SIG-M5 (cell line): ENCODE measurements around the gene RPS6KB1.
"Not testable (repeated sequence)": the region's sequence is repeated elsewhere in the genome, so short reads cannot be mapped to it uniquely, and the experiment has no call there.

ENCODE experiments used
- DNase-seq: peaks from one replicate; lab custom pipeline; 2025; lab: John Stamatoyannopoulos, UW

The RPS6KB1 gene

DNA sequence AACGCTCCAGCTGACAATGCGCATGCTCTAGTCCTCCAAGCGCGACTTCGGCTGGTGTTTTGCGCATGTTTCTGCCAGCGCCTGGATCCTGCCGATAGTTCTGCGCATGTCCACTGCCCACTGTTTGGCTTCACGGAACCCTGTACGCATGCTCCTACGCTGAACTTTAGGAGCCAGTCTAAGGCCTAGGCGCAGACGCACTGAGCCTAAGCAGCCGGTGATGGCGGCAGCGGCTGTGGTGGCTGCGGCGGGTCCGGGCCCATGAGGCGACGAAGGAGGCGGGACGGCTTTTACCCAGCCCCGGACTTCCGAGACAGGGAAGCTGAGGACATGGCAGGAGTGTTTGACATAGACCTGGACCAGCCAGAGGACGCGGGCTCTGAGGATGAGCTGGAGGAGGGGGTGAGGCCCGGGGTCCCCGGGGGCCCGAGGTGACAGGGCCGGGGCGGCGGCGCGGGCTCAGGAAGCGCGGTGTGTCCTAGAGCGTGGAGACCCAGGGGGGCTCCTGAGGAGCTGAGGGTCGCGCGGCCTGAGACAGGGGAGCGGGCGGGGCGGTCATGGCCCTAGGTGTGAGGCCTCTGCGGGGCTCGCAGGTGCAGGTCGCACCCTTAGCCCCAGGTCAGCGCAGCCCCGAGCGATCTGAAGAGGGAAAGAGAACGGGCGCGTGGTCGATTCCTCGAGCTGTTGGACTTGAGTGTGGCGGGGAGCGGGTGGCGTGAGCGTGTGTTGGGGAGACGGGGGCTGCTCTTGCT is at the start of gene RPS6KB1, which contains the start of gene TUBD1:
Gene RPS6KB1 (plus strand): TSS at position 198 of the 752 bp plus-strand sequence. CDS start 64 bp downstream, at position 262.
Gene TUBD1 (minus strand): TSS at position 20 of the 752 bp plus-strand sequence. CDS start 1,941 bp downstream, outside the sequence.
- DNase-seq: peak; percentile 96

DNA sequence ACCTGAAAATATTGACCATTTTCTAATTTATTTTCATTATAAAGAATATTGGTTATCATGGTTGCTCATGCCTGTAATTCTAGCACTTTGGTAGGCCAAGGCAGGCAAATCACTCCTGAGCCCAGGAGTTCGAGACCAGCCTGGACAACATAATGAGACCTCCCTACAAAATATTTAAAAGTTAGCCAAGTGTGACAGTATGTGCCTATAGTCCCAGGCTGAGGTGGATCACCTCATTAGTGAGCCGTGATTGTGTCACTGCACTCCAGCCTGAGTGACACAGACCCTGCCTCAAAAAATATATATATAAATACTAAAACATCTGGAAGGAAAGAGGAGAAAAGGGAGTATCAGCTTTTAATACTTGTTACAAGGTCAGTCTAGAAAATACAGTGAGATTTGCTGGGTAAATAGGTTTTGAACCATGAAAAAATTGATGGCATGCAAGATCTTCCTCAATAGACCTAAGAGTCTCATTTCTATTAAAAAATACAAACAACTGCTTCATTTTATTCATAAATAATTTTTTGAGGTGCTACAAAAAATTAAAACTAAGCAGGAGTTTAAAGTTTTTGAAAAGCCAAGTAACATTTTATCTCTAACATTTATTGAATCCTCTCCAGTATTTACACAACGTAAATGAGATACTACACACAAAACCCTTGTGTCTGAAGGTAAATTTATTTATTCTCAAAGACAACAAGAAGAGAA is 47.9 kb upstream of the RPS6KB1 start:
- DNase-seq: no peak

DNA sequence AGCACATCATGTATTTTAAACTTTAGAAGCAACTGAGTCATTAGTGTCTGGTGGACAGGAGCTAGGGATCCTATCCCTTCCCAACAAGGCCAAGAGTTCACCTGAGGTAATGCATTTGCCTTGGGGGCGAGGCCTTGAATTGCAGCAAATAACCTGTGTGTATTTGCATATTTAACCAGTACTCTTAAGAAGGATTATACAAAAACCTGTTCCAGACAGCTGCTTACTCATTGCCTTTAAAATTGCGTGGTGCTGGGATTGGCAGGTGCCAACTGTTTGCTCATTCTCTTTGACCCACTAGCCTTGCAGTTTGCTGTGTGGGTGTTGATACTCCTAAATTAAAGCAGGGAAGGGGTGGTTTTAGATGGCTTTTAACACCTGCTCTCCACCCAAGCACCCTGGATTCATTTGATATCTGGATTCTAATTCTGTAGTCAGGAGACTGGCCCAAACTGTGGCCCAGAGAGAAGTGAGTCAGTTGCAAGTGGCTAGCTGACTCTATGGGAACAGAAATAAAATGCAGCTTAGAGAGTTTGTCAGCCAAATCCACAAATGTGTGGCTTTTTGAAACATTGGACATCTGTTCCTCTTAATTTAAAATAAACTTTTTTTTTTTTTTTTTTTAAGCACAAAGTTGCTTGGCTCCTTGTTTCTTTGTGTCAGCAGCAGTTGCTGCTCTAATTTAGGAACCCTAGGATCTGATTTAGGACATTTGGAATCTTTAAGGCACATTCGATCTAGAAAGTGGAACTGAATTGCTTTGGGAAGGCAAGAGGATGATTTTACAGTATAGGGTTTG is 47.1 kb upstream of the RPS6KB1 start:
- DNase-seq: no peak

DNA sequence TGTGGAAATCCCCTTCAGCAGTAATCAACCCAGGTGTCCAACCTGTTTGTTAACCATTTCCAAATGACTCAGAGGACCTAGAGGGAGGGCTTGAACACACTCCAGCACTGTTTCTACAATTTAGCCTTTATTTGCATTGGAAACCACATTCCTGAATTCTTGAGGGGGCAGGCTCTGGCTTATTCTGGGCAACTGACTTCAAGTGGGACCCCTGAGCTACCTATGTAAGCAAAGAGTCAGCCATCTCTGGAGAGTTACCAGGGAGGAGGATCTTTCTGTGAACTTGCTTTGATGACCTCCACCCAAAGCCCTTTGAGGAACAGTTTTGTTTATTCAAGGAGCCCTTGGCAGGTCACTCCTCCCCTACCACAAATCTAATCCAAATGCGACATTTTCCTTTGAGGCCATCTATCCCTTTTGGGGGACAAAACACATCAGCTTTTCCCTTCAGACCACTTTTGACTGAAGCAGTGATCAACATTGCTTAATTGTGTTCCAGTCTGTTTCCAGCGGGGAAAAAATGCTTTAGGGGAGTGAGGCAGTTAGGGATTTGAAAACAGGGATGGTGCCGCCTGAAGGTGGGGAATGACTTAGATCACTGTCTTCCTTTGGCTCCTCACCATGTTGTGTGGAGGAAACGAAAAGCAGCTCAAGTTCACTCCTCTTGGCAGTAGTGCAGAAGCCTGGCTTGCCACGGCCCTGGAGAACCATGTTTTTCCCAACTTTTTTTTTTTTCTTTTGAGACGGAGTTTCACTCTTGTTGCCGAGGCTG is 46.3 kb upstream of the RPS6KB1 start:
- no peak for DNase-seq

DNA sequence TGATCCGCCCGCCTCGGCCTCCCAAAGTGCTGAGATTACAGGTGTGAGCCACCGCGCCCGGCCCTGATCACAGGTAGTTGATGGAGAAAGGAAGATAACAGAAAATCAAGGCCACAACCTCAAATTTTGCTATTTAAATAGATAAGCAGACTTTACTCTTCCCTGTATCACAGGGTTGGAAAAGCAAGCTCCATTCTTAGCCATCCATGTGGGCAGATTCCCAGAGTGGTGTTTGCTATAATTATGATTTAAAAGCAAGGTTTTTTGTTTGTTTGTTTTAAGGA is 44.6 kb upstream of the RPS6KB1 start:
- no peak for DNase-seq

DNA sequence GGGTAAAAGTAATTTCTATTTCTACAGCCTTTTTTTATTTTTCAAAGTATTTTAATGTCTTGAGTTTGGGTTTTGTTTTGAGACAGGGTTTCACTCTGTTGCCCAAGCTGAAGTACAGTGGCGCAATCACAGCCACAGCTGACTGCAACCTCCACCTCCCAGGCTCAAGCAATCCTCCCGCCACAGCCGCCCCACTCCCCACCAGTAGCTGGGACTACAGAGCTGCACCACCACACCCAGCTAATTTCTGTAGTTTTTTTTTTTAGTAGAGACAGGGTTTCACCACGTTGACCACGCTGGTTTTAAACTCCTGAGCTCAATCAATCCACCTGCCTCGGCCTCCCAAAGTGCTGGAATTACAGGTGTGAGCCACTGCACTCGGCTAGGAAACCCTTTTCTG is 44.1 kb upstream of the RPS6KB1 start:
- peak; percentile 34 for DNase-seq

DNA sequence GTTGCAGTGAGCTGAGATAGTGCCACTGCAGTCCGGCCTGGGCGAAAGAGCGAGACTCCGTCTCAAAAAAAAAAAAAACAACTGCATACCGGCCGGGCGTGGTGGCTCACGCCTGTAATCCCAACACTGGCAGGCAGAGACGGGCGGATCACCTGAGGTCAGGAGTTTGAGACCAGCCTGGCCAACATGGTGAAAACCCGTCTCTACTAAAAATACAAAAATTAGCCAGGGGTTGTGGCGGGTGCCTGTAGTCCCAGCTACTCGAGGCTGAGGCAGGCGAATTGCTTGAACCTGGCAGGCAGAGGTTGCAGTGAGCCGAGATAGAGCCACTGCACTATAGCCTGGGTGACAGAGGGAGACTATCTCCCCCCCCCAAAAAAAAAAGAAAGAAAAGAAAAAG is 42.6 kb upstream of the RPS6KB1 start:
- DNase-seq: not testable (repeated sequence)

DNA sequence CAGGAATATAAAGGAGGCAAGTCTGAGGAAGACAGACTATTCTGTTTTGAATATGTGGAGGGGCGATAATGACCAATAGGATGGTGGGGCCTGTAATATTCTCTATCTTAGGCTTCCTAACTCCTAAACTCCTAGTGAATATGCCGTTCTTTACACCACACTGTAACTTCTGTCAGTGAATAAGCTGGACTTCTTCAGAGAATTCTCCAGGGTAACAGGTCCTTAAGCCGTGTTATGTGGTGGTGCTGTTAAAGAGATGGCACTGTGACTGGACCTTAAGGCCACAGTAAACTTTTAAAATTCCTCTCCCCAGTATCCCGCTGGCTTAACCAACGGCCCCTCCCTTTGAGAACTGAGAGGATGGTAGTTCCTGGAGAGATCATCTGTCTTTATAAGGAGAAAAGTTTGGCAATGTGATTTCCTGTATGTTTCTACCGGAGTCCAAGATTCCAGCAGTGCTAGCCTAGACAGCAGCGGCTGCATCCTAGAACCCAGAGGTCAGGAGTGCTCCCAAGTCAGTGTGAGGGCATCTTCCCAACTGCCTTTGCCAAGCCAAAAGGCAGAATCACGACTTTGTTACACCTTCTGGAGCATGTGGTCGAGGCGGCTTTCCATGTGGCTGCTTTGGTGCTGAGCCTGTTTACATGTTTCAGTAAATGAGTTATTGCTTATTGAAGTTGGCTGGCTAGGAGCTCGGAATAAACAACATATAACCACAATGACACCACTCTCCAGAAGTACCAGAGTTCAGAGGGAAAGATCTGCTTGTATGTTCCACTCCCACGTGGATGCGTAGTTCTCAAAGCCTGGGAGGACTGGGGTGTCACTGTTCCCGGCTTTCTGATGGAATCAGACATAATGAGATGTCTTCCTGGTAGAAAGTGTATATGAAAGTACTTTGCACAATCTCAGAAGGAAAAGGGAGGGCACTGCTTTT is 41.2 kb upstream of the RPS6KB1 start:
- no peak for DNase-seq

DNA sequence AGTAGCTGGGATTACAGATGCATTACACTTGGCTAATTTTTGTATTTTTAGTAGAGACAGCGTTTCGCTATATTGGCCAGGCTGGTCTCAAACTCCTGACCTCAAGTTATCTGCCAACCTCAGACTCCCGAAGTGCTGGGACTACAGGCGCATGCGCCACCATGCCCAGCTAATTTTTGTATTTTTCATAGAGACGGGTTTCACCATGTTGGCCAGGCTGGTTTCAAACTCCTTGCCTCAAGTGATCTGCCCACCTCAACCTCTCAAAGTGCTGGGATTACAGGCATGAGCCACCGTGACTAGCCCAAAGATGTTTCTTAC is 40.1 kb upstream of the RPS6KB1 start:
- DNase-seq: not testable (repeated sequence)

DNA sequence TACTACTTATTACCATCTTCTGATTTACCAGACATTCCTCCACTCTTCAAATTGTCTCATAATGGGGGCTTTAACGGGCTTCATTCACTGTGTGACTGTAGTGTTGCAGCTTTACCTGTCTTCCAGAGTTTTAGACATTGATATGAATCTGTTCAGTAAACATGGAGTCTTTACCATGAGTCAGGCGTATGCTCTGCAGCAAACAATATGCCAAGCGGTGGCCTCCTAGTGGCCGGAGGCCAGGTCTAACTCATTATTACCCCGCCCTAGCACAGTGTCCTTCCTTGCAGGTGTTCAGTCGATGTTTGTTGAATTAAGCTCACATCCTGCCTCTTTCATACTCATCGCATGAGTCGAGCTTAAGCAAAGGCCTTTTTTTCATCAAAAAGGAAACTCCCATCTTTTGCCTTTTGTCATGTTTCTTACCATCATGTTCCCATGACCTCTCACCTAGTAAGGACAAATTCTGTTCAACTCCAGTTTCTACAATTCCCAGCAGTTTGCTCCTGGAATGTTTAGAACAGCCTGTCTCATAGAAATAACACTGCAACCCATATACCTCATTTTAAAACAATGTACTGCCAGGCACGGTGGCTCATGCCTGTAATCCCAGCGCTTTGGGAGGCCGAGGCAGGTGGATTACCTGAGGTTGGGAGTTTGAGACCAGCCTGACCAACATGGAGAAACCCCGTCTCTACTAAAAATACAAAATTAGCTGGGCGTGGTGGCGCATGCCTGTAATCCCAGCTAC is 39.6 kb upstream of the RPS6KB1 start:
- no peak for DNase-seq

DNA sequence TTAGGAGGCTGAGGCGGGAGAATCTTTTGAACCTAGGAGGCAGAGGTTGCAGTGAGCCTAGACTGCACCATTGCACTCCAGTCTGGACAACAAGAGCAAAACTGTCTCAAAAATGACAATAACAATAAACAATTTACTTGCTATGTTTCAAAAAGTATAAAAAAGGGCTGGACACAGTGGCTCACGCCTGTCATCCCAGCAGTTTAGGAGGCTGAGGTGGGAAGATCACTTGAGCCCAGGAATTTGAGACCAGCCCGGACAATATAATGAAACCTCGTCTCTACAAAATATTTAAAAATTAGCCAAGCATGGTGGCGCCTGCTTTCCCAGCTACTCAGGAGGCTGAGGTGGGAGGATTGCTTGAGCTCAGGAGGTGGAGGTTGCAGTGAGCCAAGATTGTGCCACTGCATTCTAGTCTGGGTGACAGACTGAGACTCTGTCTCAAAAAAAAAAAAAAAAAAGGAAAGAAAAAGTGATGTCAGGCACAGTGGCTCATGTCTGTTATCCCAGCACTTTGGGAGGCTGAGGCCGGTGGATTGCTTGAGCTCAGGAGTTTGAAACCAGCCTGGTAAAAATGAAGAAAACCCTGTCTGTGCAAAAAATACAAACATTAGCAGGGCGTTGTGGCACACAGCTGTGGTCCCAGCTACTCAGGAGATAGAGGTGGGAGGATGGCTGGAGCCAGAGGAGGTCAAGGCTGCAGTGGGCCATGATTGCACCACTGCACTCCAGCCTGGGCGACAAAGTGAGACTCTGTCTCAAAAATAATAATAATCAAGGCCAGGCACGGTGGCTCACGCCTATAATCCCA is 38.8 kb upstream of the RPS6KB1 start:
- not testable (repeated sequence) for DNase-seq

DNA sequence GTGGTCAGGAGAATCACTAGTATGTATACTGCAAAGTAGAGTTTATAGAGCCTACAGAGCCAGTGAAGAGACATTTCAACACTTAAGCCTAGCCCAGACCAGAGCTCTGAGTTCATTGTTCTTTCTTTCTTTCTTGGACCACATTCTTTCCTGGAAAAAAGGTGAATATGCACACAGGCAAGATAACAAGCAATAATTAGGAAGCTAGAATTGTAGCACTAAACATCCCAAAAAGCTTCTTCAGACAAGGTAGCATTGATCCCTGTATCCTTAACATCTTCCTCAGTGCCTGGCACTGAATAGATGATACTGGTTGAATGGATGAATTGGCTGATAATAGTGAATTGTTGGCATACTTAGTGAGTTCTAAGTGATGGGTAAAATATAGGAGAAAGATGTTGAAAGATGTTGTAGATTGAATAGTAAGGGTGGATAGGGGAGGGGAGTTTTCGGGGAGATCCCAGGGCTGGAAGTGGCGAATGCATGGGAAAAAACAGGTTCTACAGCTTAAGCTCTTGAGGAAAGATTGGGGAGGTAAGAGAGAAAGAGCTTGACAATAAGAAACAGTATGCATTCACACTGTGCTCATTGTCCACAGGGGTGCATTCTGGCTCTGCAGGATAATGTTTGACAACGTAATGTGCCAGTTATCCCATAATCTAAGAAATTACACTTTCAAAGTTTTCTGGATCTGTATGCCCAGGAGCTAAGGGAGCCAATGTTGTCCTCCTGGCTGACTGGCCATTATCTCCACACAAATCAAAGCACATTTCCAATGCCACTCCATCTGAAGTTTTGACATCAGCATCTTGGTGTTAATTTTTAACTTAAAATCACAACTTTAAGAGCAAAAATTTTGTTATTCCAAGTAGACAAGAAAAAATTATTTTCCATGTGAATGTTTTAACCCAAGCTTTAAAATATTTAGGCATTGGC is 35.8 kb upstream of the RPS6KB1 start:
- no peak for DNase-seq

DNA sequence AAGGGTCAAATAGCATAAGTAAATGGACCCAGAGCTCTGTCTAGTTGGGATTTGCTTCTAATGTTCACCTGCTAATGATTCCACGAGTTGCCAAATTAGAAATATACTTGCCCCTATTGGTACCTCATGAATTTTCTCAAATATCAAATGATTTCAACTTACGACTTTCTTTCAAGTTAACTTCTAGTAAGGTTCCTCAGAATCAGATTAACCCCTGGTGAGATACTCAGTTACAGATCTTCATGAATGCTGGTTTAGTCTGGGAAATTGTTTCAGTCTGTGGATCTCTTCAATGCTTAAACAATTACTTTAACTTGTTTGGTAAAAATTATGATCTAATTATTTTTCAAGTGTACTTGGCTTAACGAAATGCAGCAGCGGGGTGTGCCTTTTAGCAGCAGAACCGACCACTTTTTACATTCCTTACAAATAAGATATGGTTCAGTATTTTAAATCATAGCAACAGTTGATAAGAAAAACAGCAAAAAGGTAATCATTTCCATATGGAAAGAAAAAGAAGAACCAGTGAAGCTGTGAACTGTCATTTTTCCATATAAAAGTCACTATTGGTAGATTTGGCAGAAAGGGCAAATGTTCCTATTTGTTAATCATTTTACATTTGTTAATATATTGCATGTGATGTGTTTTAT is 34.6 kb upstream of the RPS6KB1 start:
- DNase-seq: no peak

DNA sequence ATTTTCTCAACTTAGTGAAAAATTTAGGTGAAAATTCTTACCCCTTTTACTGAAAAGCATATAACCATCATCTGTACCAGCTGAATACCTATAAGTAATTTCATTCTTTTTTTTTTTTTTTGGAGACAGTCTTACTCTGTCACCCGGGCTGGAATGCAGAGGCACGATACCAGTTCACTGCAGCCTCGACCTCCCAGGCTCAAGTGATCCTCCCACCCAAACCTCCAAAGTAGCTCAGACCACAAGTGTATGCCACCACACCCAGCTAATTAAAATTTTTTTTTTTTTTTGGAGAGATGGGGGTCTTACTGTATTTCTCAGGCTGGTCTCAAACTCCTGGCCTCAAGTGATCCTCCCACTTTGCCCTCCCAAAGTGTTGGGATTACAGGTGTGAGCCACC is 34.0 kb upstream of the RPS6KB1 start:
- DNase-seq: no peak

DNA sequence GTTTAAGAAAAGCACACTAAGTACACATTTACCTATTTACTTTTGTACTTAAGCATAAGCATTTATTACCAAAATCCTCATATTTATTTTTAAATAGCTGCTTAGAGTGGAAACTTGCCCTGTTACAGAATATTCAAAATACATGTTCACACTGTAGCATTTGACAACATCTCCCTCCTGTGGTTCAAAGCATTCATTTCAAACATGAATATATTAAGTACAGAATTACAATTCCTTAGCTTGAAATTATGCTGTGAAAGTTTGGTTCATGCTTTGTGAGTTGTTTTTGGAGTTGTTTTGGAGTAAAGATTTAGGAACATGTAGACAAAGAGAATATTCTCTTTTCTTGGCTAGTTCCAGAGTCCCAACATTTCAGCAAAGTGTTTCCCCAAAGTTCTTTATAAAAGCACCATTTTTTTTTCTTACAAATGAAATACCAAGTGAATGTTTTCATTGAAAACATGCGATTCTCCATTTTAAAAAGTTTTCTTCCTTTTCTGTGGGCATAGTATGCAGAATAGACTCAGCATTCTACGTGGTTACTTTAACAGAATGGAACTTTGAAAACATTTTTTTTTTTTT is 33.4 kb upstream of the RPS6KB1 start:
- no peak for DNase-seq

DNA sequence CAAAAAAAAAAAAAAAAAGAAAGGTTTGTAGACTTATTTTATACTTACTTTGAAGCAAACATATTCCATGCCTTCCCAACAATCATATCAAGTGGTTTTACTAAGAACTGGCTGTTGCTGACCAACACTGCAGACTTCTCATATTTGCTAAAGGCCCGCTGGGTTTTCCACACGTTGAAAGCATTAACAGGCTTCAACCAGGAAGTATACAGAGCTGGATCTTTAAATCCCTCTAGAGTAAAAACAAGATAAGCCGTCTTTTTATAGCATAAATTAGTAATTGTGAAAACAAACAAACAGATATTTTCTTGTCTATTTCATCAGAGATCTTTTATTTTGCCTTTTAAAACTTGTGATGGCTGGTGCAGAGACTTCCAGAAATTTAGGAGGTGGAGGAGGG is 29.3 kb upstream of the RPS6KB1 start:
- no peak for DNase-seq

DNA sequence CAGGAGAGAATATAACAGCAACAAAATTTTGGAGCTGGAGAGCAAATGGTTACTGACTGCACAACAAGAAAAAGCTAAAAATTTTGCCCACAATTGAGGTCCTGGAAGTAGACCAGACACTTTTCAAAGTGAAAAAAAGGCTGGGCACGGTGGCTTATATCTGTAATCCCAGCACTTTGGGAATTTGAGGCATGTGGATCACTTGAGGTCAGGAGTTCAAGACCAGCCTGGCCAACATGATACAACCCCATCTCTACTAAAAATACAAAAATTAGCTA is 23.0 kb upstream of the RPS6KB1 start:
- DNase-seq: no peak

DNA sequence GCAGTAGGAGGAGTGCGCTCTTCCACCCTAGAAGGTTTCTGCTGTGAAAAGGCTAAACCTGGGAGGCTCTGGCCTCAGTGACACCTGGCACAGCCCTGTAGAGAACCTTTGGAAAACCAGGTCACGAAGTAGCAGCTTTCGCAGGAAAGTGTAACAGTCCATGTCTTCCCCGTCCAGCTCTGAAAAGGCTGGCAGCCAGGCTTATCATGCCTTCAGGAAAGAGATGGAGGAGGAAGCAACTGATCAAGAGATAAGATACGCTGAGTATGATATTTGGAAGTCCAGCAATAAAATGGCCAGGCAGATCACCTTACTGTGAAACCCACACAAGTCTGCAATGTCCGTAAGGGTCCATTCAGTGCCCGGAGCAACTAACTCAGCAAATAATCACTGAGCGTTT is 22.4 kb upstream of the RPS6KB1 start:
- no peak for DNase-seq
